Cortex of kidney (tissue), 1 donor: ENCODE results near the gene MGST2.

Source experiments
- DNase-seq: peaks from one replicate; lab custom pipeline; 2025; lab: John Stamatoyannopoulos, UW

The MGST2 gene

GRCh38 chr4:139704915-139705485, 39.4 kb downstream of the MGST2 start:
- DNase-seq, result no peak

- no peak for DNase-seq
Observed at GRCh38 chr4:139709660-139710059, 44.0 kb downstream of the MGST2 start.

GRCh38 chr4:139710073-139710472, 44.5 kb downstream of the MGST2 start:
- no peak for DNase-seq

GRCh38 chr4:139711461-139711860, 45.8 kb downstream of the MGST2 start:
- no peak for DNase-seq

GRCh38 chr4:139712882-139713281, 47.3 kb downstream of the MGST2 start:
- DNase-seq, result no peak

- no peak for DNase-seq
Observed at GRCh38 chr4:139715746-139716391, 50.2 kb downstream of the MGST2 start.

- no peak for DNase-seq
Observed at GRCh38 chr4:139718358-139718757, 52.7 kb downstream of the MGST2 start.

- DNase-seq, result no peak
Observed at GRCh38 chr4:139718833-139719232, 53.2 kb downstream of the MGST2 start.

- no peak for DNase-seq
Observed at GRCh38 chr4:139719381-139720101, 53.9 kb downstream of the MGST2 start.

GRCh38 chr4:139720806-139721205, 55.2 kb downstream of the MGST2 start:
- DNase-seq, result no peak

- DNase-seq, result no peak
Observed at GRCh38 chr4:139721789-139722188, 56.2 kb downstream of the MGST2 start.

GRCh38 chr4:139725236-139725635, 59.6 kb downstream of the MGST2 start:
- no peak for DNase-seq

GRCh38 chr4:139726615-139727014, 61.0 kb downstream of the MGST2 start:
- DNase-seq, result no peak

- no peak for DNase-seq
Observed at GRCh38 chr4:139728146-139728545, 62.5 kb downstream of the MGST2 start.

GRCh38 chr4:139728840-139729239, 63.2 kb downstream of the MGST2 start:
- DNase-seq, result no peak

GRCh38 chr4:139732991-139733570, 67.5 kb downstream of the MGST2 start:
- no peak for DNase-seq

- DNase-seq, result no peak
Observed at GRCh38 chr4:139734201-139734874, 68.7 kb downstream of the MGST2 start.

GRCh38 chr4:139734875-139735380, 69.3 kb downstream of the MGST2 start:
- peak; percentile 39 for DNase-seq

GRCh38 chr4:139735381-139736273, 70.0 kb downstream of the MGST2 start:
- no peak for DNase-seq

GRCh38 chr4:139736274-139736660, 70.6 kb downstream of the MGST2 start:
- DNase-seq, result no peak

GRCh38 chr4:139736661-139737060, 71.0 kb downstream of the MGST2 start:
- DNase-seq, result no peak
